Panc1 (cell line): ENCODE data around the gene ASMTL. TPM values are rescaled to one million over a fixed set of nuclear protein-coding genes. Genes with fewer than 3 reads are reported as not detected.

Experiments
- ATAC-seq: fragments of 200-7000 bp; cut with Tn5 transposase; 2 replicates; pipeline ENCODE4 v1.9.1; 2020; ENCODE audit warnings: mild to moderate bottlenecking, moderate library complexity
- BruUV-seq: library from RNA; stranded (reverse); fragments of 400-500 nt; replicated peaks from 2 replicates; lab custom pipeline; 2021; lab: Mats Ljungman, UMichigan
- CTCF ChIA-PET: fragments of 300-600 bp; sonication (Branson Sonifier 250); formaldehyde crosslinking; loops from one replicate; lab custom pipeline; 2022; ENCODE audit warnings: antibody characterized with exemption; lab: Charles Lee
- POLR2A ChIA-PET: fragments of 300-600 bp; sonication (Branson Sonifier 250); formaldehyde crosslinking; loops from one replicate; lab custom pipeline; 2022; ENCODE audit warnings: antibody characterized with exemption; lab: Charles Lee
- DNase-seq: peaks from one replicate; pipeline ENCODE4 v3.0.0-alpha.2; 2010; ENCODE audit warnings: low read depth, low spot score
- H3K27ac ChIP-seq: 2 replicates; pipeline ENCODE4 v1.5.1; 2011; ENCODE audit warnings: mild to moderate bottlenecking, low read length, inconsistent platforms
- H3K27me3 ChIP-seq: fragments of 200-500 bp; sonication (Bioruptor generic); 2 replicates; pipeline ENCODE4 v1.6.0; 2014; ENCODE audit warnings: low read length, inconsistent platforms; ENCODE audit not compliant: control insufficient read depth, insufficient read depth
- H3K36me3 ChIP-seq: fragments of 200-500 bp; sonication (Bioruptor generic); 2 replicates; pipeline ENCODE4 v1.5.1; 2014; ENCODE audit warnings: inconsistent platforms, mild to moderate bottlenecking, low read length, moderate library complexity; ENCODE audit not compliant: control insufficient read depth, insufficient read depth
- H3K4me1 ChIP-seq: 2 replicates; pipeline ENCODE4 v1.5.1; 2011; ENCODE audit warnings: inconsistent platforms, mild to moderate bottlenecking, low read length, moderate library complexity; ENCODE audit not compliant: control insufficient read depth, insufficient read depth
- H3K4me3 ChIP-seq, 2 experiments: 2 replicates each; pipeline ENCODE4 v1.5.1; 2011 to 2012; ENCODE audit warnings: low read depth in 2 of 2, low read length in 2 of 2, mild to moderate bottlenecking in 2 of 2, inconsistent platforms in 1 of 2, moderate library complexity in 1 of 2
- H3K9me3 ChIP-seq: fragments of 200-500 bp; sonication (Bioruptor generic); 2 replicates; pipeline ENCODE4 v1.5.1; 2014; ENCODE audit warnings: low read depth, mild to moderate bottlenecking, inconsistent platforms, low read length, moderate library complexity; ENCODE audit not compliant: control insufficient read depth, insufficient read depth
- CTCF ChIP-seq: fragments of 450-650 bp; IDR thresholded peaks from 2 replicates; pipeline ENCODE4 v1.5.1; 2017; ENCODE audit warnings: mild to moderate bottlenecking
- POLR2AphosphoS5 ChIP-seq: IDR thresholded peaks from 2 replicates; pipeline ENCODE4 v1.6.1; 2012; ENCODE audit warnings: mild to moderate bottlenecking, low read depth, low read length, moderate library complexity
- REST ChIP-seq, 2 experiments: IDR thresholded peaks; 2 replicates each; pipeline ENCODE4 v1.6.1; 2011 to 2012; ENCODE audit warnings: low read depth in 2 of 2, control low read depth in 1 of 2, low read length in 1 of 2, mild to moderate bottlenecking in 1 of 2, moderate library complexity in 1 of 2; ENCODE audit not compliant: insufficient read depth in 1 of 2
- SIN3A ChIP-seq: IDR thresholded peaks from 2 replicates; pipeline ENCODE4 v1.6.1; 2012; ENCODE audit warnings: low read depth, mild to moderate bottlenecking, low read length, moderate library complexity, borderline replicate concordance; ENCODE audit not compliant: insufficient read depth
- TCF7L2 ChIP-seq: IDR thresholded peaks from 2 replicates; pipeline ENCODE4 v1.6.1; 2011; ENCODE audit warnings: mild to moderate bottlenecking, low read depth, low read length, inconsistent platforms
- in situ Hi-C: cut with HindIII; loops from 2 replicates; pipeline ENCODE4 v1.10.0; 2016; ENCODE audit warnings: low sequenced_read_pairs, low pct_unique_long_range_greater_than_20kb
- intact Hi-C: fragments of 100-400 bp; cut with micrococcal nuclease; formaldehyde crosslinking; loops from one replicate; pipeline ENCODE4 v1.10.0; 2022; ENCODE audit not compliant: unreplicated experiment
- total RNA-seq: library from RNA; stranded (reverse); gene quantifications from one replicate; pipeline ENCODE4 v1.2.1, GENCODE V29; 2021; ENCODE audit not compliant: unreplicated experiment

ASMTL gene
- total RNA-seq, 1 experiment from 2014 or later, result 16.5 TPM

- Histone ChIP-seq H3K4me3 (no peak overlapping the region), H3K4me1 (no peaks in the 10 kb centered on the region), H3K36me3 (no peaks in the 10 kb centered on the region), H3K27ac (no peak overlapping the region), H3K27me3 (no peaks in the 10 kb centered on the region), H3K9me3 (no peaks in the 10 kb centered on the region)
- intact Hi-C loops, result no loop called here
- no TSS peak for BruUV-seq
- ATAC-seq, result no peak
- ChIA-PET CTCF (no interaction called here), POLR2A (no interaction called here)
- DNase-seq, result no peak
- TF ChIP-seq TCF7L2 (no peak), SIN3A (no peak), CTCF (no peak), REST (IDR thresholded peaks at IDR 0.05; ENCODE audit: insufficient read depth in 1 of 2, low read depth in 2 of 2, low read length in 1 of 2) (no peak), POLR2AphosphoS5 (no peak)
- in situ Hi-C loops, result no loop called here
These were observed 10.9 kb upstream of the ASMTL start for GRCh38 chrX:1463581-1463980.

GRCh38 chrX:1462596-1463251, 10.0 kb upstream of the ASMTL start:
- H3K4me1 ChIP-seq, result no peaks in the 10 kb centered on the region
- ATAC-seq, result peak; percentile 58; the same call in 1 of the 2 replicates

More at GRCh38 chrX:1462596-1463251, 10.0 kb upstream of the ASMTL start:
- no peak for DNase-seq
- Histone ChIP-seq H3K9me3 (no peaks in the 10 kb centered on the region), H3K27me3 (no peaks in the 10 kb centered on the region), H3K36me3 (no peaks in the 10 kb centered on the region), H3K27ac (no peak overlapping the region), H3K4me3 (no peak overlapping the region)
- CTCF ChIA-PET, result no interaction called here
- POLR2A ChIA-PET, result no interaction called here
- no TSS peak for BruUV-seq
- TF ChIP-seq REST (IDR thresholded peaks at IDR 0.05; ENCODE audit: insufficient read depth in 1 of 2, low read depth in 2 of 2, low read length in 1 of 2) (no peak), TCF7L2 (no peak), SIN3A (no peak), POLR2AphosphoS5 (no peak), CTCF (no peak)
- in situ Hi-C loops (no loop called here), intact Hi-C loops (no loop called here)
